Neural progenitor cell (in vitro differentiated cells): ENCODE results near the gene GNA14. TPM values are rescaled to one million over a fixed set of nuclear protein-coding genes. Genes with fewer than 3 reads are reported as not detected.

Source experiments
- DNase-seq: peaks from one replicate; pipeline ENCODE4 v3.0.0-alpha.2; 2016; ENCODE audit warnings: low spot score
- H2AFZ ChIP-seq: fragments of 200-600 bp; sonication (generic); replicated peaks from 2 replicates; pipeline ENCODE4 v1.6.1; 2016; ENCODE audit warnings: antibody characterized with exemption
- H3F3A ChIP-seq: fragments of 200-600 bp; sonication (generic); 2 replicates; pipeline ENCODE4 v1.6.1; 2016; ENCODE audit warnings: antibody characterized with exemption, low read depth
- H3K27ac ChIP-seq: fragments of 200-600 bp; sonication (generic); 2 replicates; pipeline ENCODE4 v1.5.1; 2016; ENCODE audit warnings: mild to moderate bottlenecking
- H3K27me3 ChIP-seq: fragments of 200-600 bp; sonication (generic); 2 replicates; pipeline ENCODE4 v1.6.1; 2016; ENCODE audit warnings: mild to moderate bottlenecking, moderate library complexity
- H3K36me3 ChIP-seq: fragments of 200-600 bp; sonication (generic); 2 replicates; pipeline ENCODE4 v1.5.1; 2016
- H3K4me1 ChIP-seq: fragments of 200-600 bp; sonication (generic); 2 replicates; pipeline ENCODE4 v1.6.1; 2016; ENCODE audit warnings: mixed run types
- H3K4me2 ChIP-seq: fragments of 200-600 bp; sonication (generic); 2 replicates; pipeline ENCODE4 v1.6.1; 2016
- H3K4me3 ChIP-seq: fragments of 200-600 bp; sonication (generic); 2 replicates; pipeline ENCODE4 v1.5.1; 2016
- H3K79me2 ChIP-seq: fragments of 200-600 bp; sonication (generic); 2 replicates; pipeline ENCODE4 v1.6.1; 2016; ENCODE audit warnings: low read depth
- H3K9ac ChIP-seq: fragments of 200-600 bp; sonication (generic); 2 replicates; pipeline ENCODE4 v1.6.1; 2016
- H3K9me3 ChIP-seq: fragments of 200-600 bp; sonication (generic); 2 replicates; pipeline ENCODE4 v1.5.1; 2016; ENCODE audit warnings: low read depth
- H4K20me1 ChIP-seq: fragments of 200-600 bp; sonication (generic); 2 replicates; pipeline ENCODE4 v1.6.1; 2016; ENCODE audit warnings: low read depth
- H3K27ac Mint-ChIP-seq: 3 replicates; pipeline ENCODE4 v1.8.0; 2021; ENCODE audit warnings: mixed read lengths
- H3K27me3 Mint-ChIP-seq: 2 replicates; pipeline ENCODE4 v1.8.0; 2022; ENCODE audit warnings: low read depth, mild to moderate bottlenecking, inconsistent platforms, moderate library complexity, mixed read lengths; ENCODE audit not compliant: insufficient read depth
- H3K36me3 Mint-ChIP-seq: 3 replicates; pipeline ENCODE4 v1.8.0; 2021; ENCODE audit warnings: mixed read lengths
- H3K4me1 Mint-ChIP-seq: 3 replicates; pipeline ENCODE4 v1.8.0; 2021; ENCODE audit warnings: mixed read lengths
- H3K4me3 Mint-ChIP-seq: 3 replicates; pipeline ENCODE4 v1.8.0; 2021; ENCODE audit warnings: mild to moderate bottlenecking, moderate library complexity, mixed read lengths
- H3K9me3 Mint-ChIP-seq: 3 replicates; pipeline ENCODE4 v1.8.0; 2020; ENCODE audit warnings: mixed read lengths
- CTCF ChIP-seq: fragments of 200-600 bp; sonication (generic); IDR thresholded peaks from 2 replicates; pipeline ENCODE4 v1.5.1; 2017; ENCODE audit warnings: antibody characterized with exemption, mild to moderate bottlenecking
- EZH2 ChIP-seq: fragments of 200-600 bp; sonication (generic); IDR thresholded peaks from 2 replicates; pipeline ENCODE4 v1.6.1; 2017; ENCODE audit warnings: antibody characterized with exemption, mild to moderate bottlenecking, moderate library complexity
- EZH2phosphoT487 ChIP-seq: fragments of 200-600 bp; sonication (generic); IDR thresholded peaks from 2 replicates; pipeline ENCODE4 v1.6.1; 2017; ENCODE audit warnings: antibody characterized with exemption
- total RNA-seq: library from RNA; depleted of rRNA; stranded (reverse); fragments of >200 nt; gene quantifications from 2 replicates; pipeline ENCODE4 v1.2.3, GENCODE V29; 2015; ENCODE audit warnings: low replicate concordance

Gene GNA14
- total RNA-seq, 1 donor from 2014 or later, result not detected

DNA sequence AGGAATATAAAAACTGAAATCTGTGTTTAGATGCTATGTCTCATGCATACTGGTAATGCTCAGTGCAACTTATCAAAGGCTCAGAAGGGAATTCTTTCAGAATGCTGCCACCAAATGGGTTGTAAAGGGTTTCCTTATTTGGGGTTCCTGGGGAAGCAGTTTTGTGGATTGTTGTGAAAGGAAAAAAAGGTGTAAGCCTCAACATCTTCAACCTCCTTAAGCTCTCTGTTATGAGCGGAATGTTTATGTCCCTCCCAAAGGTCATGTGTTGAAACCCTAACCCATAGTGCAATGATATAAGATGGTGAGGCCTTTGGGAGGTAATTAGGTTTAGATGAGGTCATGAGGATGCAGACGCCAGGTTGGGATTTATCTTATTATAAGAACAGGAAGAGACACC lies 41.6 kb downstream of the GNA14 start:
- H3K27ac Mint-ChIP-seq, result no peak overlapping the region
- Histone ChIP-seq H3K9ac (no peak overlapping the region), H3K4me3 (no peak overlapping the region), H3K4me1 (no peaks in the 10 kb centered on the region), H3K79me2 (no peaks in the 10 kb centered on the region), H3K36me3 (no peaks in the 10 kb centered on the region), H3K27me3 (no peaks in the 10 kb centered on the region), H4K20me1 (no peaks in the 10 kb centered on the region), H3K9me3 (no peaks in the 10 kb centered on the region), H3K27ac (no peak overlapping the region), H3F3A (no peaks in the 10 kb centered on the region), H3K4me2 (no peak overlapping the region), H2AFZ (no peak overlapping the region)
- H3K4me1 Mint-ChIP-seq, result peaks cover 9% of the 10 kb centered on the region
- TF ChIP-seq EZH2phosphoT487, result no peak
- TF ChIP-seq CTCF, result no peak
- no peak for TF ChIP-seq EZH2
- no peaks in the 10 kb centered on the region for H3K36me3 Mint-ChIP-seq
- H3K9me3 Mint-ChIP-seq, result no peaks in the 10 kb centered on the region
- no peaks in the 10 kb centered on the region for H3K27me3 Mint-ChIP-seq
- no peak overlapping the region for H3K4me3 Mint-ChIP-seq
- no peak for DNase-seq

- Mint-ChIP-seq H3K27me3 (no peaks in the 10 kb centered on the region), H3K4me1 (peaks cover 9% of the 10 kb centered on the region), H3K36me3 (no peaks in the 10 kb centered on the region), H3K27ac (no peak overlapping the region), H3K9me3 (no peaks in the 10 kb centered on the region), H3K4me3 (no peak overlapping the region)
- Histone ChIP-seq H3F3A (no peaks in the 10 kb centered on the region), H3K9ac (no peak overlapping the region), H3K36me3 (no peaks in the 10 kb centered on the region), H3K4me1 (no peaks in the 10 kb centered on the region), H3K9me3 (no peaks in the 10 kb centered on the region), H3K4me3 (no peak overlapping the region), H4K20me1 (no peaks in the 10 kb centered on the region), H3K79me2 (no peaks in the 10 kb centered on the region), H3K27ac (no peak overlapping the region), H3K27me3 (no peaks in the 10 kb centered on the region), H2AFZ (no peak overlapping the region), H3K4me2 (no peak overlapping the region)
- no peak for DNase-seq
- TF ChIP-seq CTCF (no peak), EZH2phosphoT487 (no peak), EZH2 (no peak)
Observed at GRCh38 chr9:77605449-77606220, 42.5 kb downstream of the GNA14 start.

GRCh38 chr9:77604316-77604715 lies 43.8 kb downstream of the GNA14 start:
- H3K27ac ChIP-seq, result no peak overlapping the region
- no peaks in the 10 kb centered on the region for H3K9me3 ChIP-seq
- no peaks in the 10 kb centered on the region for H3K27me3 Mint-ChIP-seq
- no peaks in the 10 kb centered on the region for H3K27me3 ChIP-seq
- no peaks in the 10 kb centered on the region for H3K4me1 ChIP-seq
- TF ChIP-seq EZH2 (no peak), EZH2phosphoT487 (no peak), CTCF (no peak)
- DNase-seq, result no peak
- H3K27ac Mint-ChIP-seq, result no peak overlapping the region
- H4K20me1 ChIP-seq, result no peaks in the 10 kb centered on the region
- H3K36me3 ChIP-seq, result no peaks in the 10 kb centered on the region
- no peak overlapping the region for H2AFZ ChIP-seq
- no peaks in the 10 kb centered on the region for H3K9me3 Mint-ChIP-seq
- H3K4me3 ChIP-seq, result no peak overlapping the region
- no peaks in the 10 kb centered on the region for H3F3A ChIP-seq
- no peak overlapping the region for H3K4me2 ChIP-seq
- H3K9ac ChIP-seq, result no peak overlapping the region
- no peaks in the 10 kb centered on the region for H3K36me3 Mint-ChIP-seq
- peaks cover 9% of the 10 kb centered on the region for H3K4me1 Mint-ChIP-seq
- H3K4me3 Mint-ChIP-seq, result no peak overlapping the region
- no peaks in the 10 kb centered on the region for H3K79me2 ChIP-seq
